GM19238 (cell line): ENCODE data around the gene ITPR3.
A peak's percentile ranks its signal among the peaks of the same experiment; 100 is the strongest.

Experiments used
- DNase-seq: peaks from one replicate; pipeline ENCODE4 v3.0.0; 2011; ENCODE audit warnings: low spot score; ENCODE audit not compliant: insufficient read length

The ITPR3 gene

GRCh38 chr6:33620856-33621710 is at the start of gene ITPR3:
Gene ITPR3, plus strand, starts transcription at chr6:33621322. Its CDS starts 281 bp downstream, at chr6:33621603.
- DNase-seq, result peak; percentile 99

GRCh38 chr6:33571637-33572316 is 49.3 kb upstream of the ITPR3 start:
- no peak for DNase-seq

GRCh38 chr6:33575211-33575610 is 45.9 kb upstream of the ITPR3 start:
- no peak for DNase-seq

GRCh38 chr6:33576668-33577067 is 44.5 kb upstream of the ITPR3 start:
- no peak for DNase-seq

GRCh38 chr6:33577106-33577535 is 44.0 kb upstream of the ITPR3 start:
- DNase-seq, result no peak

- no peak for DNase-seq
These were observed 43.4 kb upstream of the ITPR3 start for GRCh38 chr6:33577718-33578117.

GRCh38 chr6:33578164-33578563 is 43.0 kb upstream of the ITPR3 start:
- DNase-seq, result no peak

GRCh38 chr6:33578588-33579011 is 42.5 kb upstream of the ITPR3 start:
- DNase-seq, result peak; percentile 43

- DNase-seq, result peak; percentile 95
These were observed 41.1 kb upstream of the ITPR3 start, which contains the start of gene BAK1 for GRCh38 chr6:33579828-33580714. Gene BAK1, minus strand, starts transcription at chr6:33580276. Its CDS starts 2,672 bp downstream, at chr6:33577604.

GRCh38 chr6:33581186-33581585 is 39.9 kb upstream of the ITPR3 start:
- DNase-seq, result no peak

GRCh38 chr6:33583591-33584155 is 37.4 kb upstream of the ITPR3 start:
- no peak for DNase-seq

GRCh38 chr6:33584700-33585402 is 36.3 kb upstream of the ITPR3 start:
- DNase-seq, result no peak

- DNase-seq, result peak; percentile 83
These were observed 35.6 kb upstream of the ITPR3 start for GRCh38 chr6:33585403-33586107.

GRCh38 chr6:33586108-33586640 is 34.9 kb upstream of the ITPR3 start:
- no peak for DNase-seq

GRCh38 chr6:33587529-33587928 is 33.6 kb upstream of the ITPR3 start:
- no peak for DNase-seq

- no peak for DNase-seq
These were observed 32.2 kb upstream of the ITPR3 start for GRCh38 chr6:33588894-33589293.

- no peak for DNase-seq
These were observed 31.8 kb upstream of the ITPR3 start for GRCh38 chr6:33589392-33589730.

GRCh38 chr6:33589731-33590530 is 31.2 kb upstream of the ITPR3 start:
- peak; percentile 57 for DNase-seq
